HEK293T (cell line): ENCODE measurements around the gene TCF12.

ENCODE experiments used
- ARNT ChIP-seq: fragments of 450-650 bp; IDR thresholded peaks from 2 replicates; pipeline ENCODE4 v1.6.1; 2017; ENCODE audit warnings: mild to moderate bottlenecking
- BHLHE40 ChIP-seq: fragments of 450-650 bp; IDR thresholded peaks from 2 replicates; pipeline ENCODE4 v1.6.1; 2016; ENCODE audit warnings: mild to moderate bottlenecking, moderate library complexity, borderline replicate concordance
- FOXK2 ChIP-seq: fragments of 450-650 bp; IDR thresholded peaks from 2 replicates; pipeline ENCODE4 v1.6.1; 2016; ENCODE audit warnings: mild to moderate bottlenecking
- NFRKB ChIP-seq: fragments of 450-650 bp; IDR thresholded peaks from 2 replicates; pipeline ENCODE4 v1.6.1; 2016; ENCODE audit warnings: mild to moderate bottlenecking, moderate library complexity
- TARDBP ChIP-seq: fragments of 450-650 bp; IDR thresholded peaks from 2 replicates; pipeline ENCODE4 v1.6.1; 2016

GRCh38 chr15:57321973-57322601 is 403.6 kb downstream of the TCF12 start:
- no peak for TF ChIP-seq NFRKB
- no peak for TF ChIP-seq TARDBP
- TF ChIP-seq FOXK2: no peak
- no peak for TF ChIP-seq BHLHE40
- TF ChIP-seq ARNT: no peak
